Measurements from ENCODE around the gene ZAP70. TPM values are rescaled to one million over a fixed set of nuclear protein-coding genes. Genes with fewer than 3 reads are reported as not detected.

Gene ZAP70
- total RNA-seq, 1 experiment from 2014 or later = not detected

DNA sequence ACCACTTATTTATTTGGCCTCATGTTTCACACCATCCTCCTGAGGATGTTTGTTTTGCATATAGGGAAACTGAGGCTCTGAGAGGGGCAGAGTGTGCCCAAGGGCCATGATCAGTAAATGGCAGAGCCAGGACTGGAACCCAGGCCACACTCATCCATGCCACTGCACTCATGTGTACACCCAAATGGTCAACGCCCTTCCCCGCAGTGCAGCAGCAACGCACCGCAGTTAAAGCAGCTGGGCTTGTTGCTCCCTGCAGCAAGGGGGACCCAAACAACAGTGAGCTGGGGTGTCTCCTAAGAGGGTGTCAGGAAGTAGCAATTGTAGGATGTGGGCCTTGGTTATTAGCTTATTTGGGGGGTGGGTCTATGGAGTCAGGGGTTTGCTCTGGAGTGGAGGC is 36.6 kb downstream of the ZAP70 start:
- Histone ChIP-seq H3K9me3 (ENCODE audit: low read depth, low read length, poor library complexity, severe bottlenecking) (no peaks in the 10 kb centered on the region), H3K36me3 (ENCODE audit: insufficient read depth, low read length, poor library complexity, severe bottlenecking) (no peaks in the 10 kb centered on the region), H3K4me3 (ENCODE audit: low read depth, low read length, poor library complexity, severe bottlenecking) (no peak overlapping the region), H3K27ac (ENCODE audit: low read depth, low read length, poor library complexity, severe bottlenecking) (no peak overlapping the region), H3K4me1 (ENCODE audit: insufficient read depth, low read length, poor library complexity, severe bottlenecking) (peaks cover 6% of the 10 kb centered on the region), H3K27me3 (replicated peaks; ENCODE audit: insufficient read depth, low read depth, low read length, poor library complexity) (no peaks in the 10 kb centered on the region)
- no peak for TF ChIP-seq EZH2 (IDR thresholded peaks at IDR 0.05; ENCODE audit: borderline replicate concordance, low read depth, low read length, poor library complexity, severe bottlenecking)
- TF ChIP-seq, protein P1, sequence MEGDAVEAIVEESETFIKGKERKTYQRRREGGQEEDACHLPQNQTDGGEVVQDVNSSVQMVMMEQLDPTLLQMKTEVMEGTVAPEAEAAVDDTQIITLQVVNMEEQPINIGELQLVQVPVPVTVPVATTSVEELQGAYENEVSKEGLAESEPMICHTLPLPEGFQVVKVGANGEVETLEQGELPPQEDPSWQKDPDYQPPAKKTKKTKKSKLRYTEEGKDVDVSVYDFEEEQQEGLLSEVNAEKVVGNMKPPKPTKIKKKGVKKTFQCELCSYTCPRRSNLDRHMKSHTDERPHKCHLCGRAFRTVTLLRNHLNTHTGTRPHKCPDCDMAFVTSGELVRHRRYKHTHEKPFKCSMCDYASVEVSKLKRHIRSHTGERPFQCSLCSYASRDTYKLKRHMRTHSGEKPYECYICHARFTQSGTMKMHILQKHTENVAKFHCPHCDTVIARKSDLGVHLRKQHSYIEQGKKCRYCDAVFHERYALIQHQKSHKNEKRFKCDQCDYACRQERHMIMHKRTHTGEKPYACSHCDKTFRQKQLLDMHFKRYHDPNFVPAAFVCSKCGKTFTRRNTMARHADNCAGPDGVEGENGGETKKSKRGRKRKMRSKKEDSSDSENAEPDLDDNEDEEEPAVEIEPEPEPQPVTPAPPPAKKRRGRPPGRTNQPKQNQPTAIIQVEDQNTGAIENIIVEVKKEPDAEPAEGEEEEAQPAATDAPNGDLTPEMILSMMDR (conservative IDR thresholded peaks at IDR 0.05; ENCODE audit: low read depth, low read length) = no peak
- no TSS peak for BruUV-seq (replicated peaks)
- CTCF ChIA-PET = no interaction called here
- POLR2A ChIA-PET (ENCODE audit: low non-redundant PET) = no interaction called here
- intact Hi-C loops (cut with micrococcal nuclease; ENCODE audit: unreplicated experiment) = no loop called here
- DNase-seq (ENCODE audit: low spot score) = no peak

- Histone ChIP-seq H3K4me3 (ENCODE audit: low read depth, low read length, poor library complexity, severe bottlenecking) (no peak overlapping the region), H3K36me3 (ENCODE audit: insufficient read depth, low read length, poor library complexity, severe bottlenecking) (peaks cover 3% of the 10 kb centered on the region), H3K27ac (ENCODE audit: low read depth, low read length, poor library complexity, severe bottlenecking) (no peak overlapping the region), H3K27me3 (replicated peaks; ENCODE audit: insufficient read depth, low read depth, low read length, poor library complexity) (no peaks in the 10 kb centered on the region), H3K9me3 (ENCODE audit: low read depth, low read length, poor library complexity, severe bottlenecking) (no peaks in the 10 kb centered on the region), H3K4me1 (ENCODE audit: insufficient read depth, low read length, poor library complexity, severe bottlenecking) (peaks cover 6% of the 10 kb centered on the region)
- peak; percentile 12 for DNase-seq (ENCODE audit: low spot score)
- POLR2A ChIA-PET (ENCODE audit: low non-redundant PET) = no interaction called here
- intact Hi-C loops (cut with micrococcal nuclease; ENCODE audit: unreplicated experiment) = no loop called here
- TF ChIP-seq EZH2 (IDR thresholded peaks at IDR 0.05; ENCODE audit: borderline replicate concordance, low read depth, low read length, poor library complexity, severe bottlenecking) = no peak
- TF ChIP-seq, protein P1 (conservative IDR thresholded peaks at IDR 0.05; ENCODE audit: low read depth, low read length) = no peak
- CTCF ChIA-PET = no interaction called here
- no TSS peak for BruUV-seq (replicated peaks)
Observed at GRCh38 chr2:97751752-97752151, 38.4 kb downstream of the ZAP70 start.

GRCh38 chr2:97752342-97753334 is 39.3 kb downstream of the ZAP70 start:
- no peak overlapping the region for H3K4me3 ChIP-seq (ENCODE audit: low read depth, low read length, poor library complexity, severe bottlenecking)
- no peak overlapping the region for H3K27ac ChIP-seq (ENCODE audit: low read depth, low read length, poor library complexity, severe bottlenecking)
- CTCF ChIA-PET = no interaction called here
- POLR2A ChIA-PET (ENCODE audit: low non-redundant PET) = no interaction called here
- no peaks in the 10 kb centered on the region for H3K27me3 ChIP-seq (replicated peaks; ENCODE audit: insufficient read depth, low read depth, low read length, poor library complexity)
- no TSS peak for BruUV-seq (replicated peaks)
- no peak for DNase-seq (ENCODE audit: low spot score)
- peaks cover 3% of the 10 kb centered on the region for H3K36me3 ChIP-seq (ENCODE audit: insufficient read depth, low read length, poor library complexity, severe bottlenecking)
- H3K9me3 ChIP-seq (ENCODE audit: low read depth, low read length, poor library complexity, severe bottlenecking) = no peaks in the 10 kb centered on the region
- intact Hi-C loops (cut with micrococcal nuclease; ENCODE audit: unreplicated experiment) = no loop called here
- peaks cover 6% of the 10 kb centered on the region for H3K4me1 ChIP-seq (ENCODE audit: insufficient read depth, low read length, poor library complexity, severe bottlenecking)
- TF ChIP-seq, protein P1 (conservative IDR thresholded peaks at IDR 0.05; ENCODE audit: low read depth, low read length) = no peak
- no peak for TF ChIP-seq EZH2 (IDR thresholded peaks at IDR 0.05; ENCODE audit: borderline replicate concordance, low read depth, low read length, poor library complexity, severe bottlenecking)

All from A673 (cell line).